Ishikawa (cell line): ENCODE data around the gene MICAL3.

Experiments used
- MAX ChIP-seq: IDR thresholded peaks from 2 replicates; pipeline ENCODE4 v1.6.1; 2012
- TAF1 ChIP-seq: IDR thresholded peaks from 2 replicates; pipeline ENCODE4 v1.6.1; 2012; ENCODE audit warnings: low read depth, mild to moderate bottlenecking
- TCF12 ChIP-seq: IDR thresholded peaks from 2 replicates; pipeline ENCODE4 v1.6.1; 2012; ENCODE audit warnings: low read depth
- TEAD4 ChIP-seq: IDR thresholded peaks from 2 replicates; pipeline ENCODE4 v1.6.1; 2012
- USF1 ChIP-seq: IDR thresholded peaks from 2 replicates; pipeline ENCODE4 v1.6.1; 2012
- YY1 ChIP-seq: IDR thresholded peaks from 2 replicates; pipeline ENCODE4 v1.6.1; 2012; ENCODE audit warnings: low read depth

- TF ChIP-seq TCF12 (no peak), TAF1 (no peak), TEAD4 (no peak), YY1 (no peak), MAX (no peak), USF1 (no peak)
These were observed 50.3 kb downstream of the MICAL3 start for GRCh38 chr22:17974087-17974486.
